IPS-18c (cell line): Measurements from ENCODE around the gene LTBP1.

Experiments used
- H3K4me3 ChIP-seq: 2 replicates; pipeline ENCODE4 v1.7.0; 2013; ENCODE audit warnings: low read depth, mild to moderate bottlenecking, low read length, moderate library complexity; ENCODE audit not compliant: insufficient read depth
- H3K9me3 ChIP-seq: one replicate; pipeline ENCODE4 v1.6.1; 2013; ENCODE audit warnings: mild to moderate bottlenecking, low read length, moderate library complexity; ENCODE audit not compliant: control insufficient read depth, insufficient read depth

Gene LTBP1

GRCh38 chr2:33104726-33105125 lies 158.0 kb downstream of the LTBP1 start:
- Histone ChIP-seq H3K4me3 (no peak overlapping the region), H3K9me3 (no peaks in the 10 kb centered on the region)

- H3K4me3 ChIP-seq, result no peak overlapping the region
- no peaks in the 10 kb centered on the region for H3K9me3 ChIP-seq
These were observed 159.4 kb downstream of the LTBP1 start for GRCh38 chr2:33106115-33106514.

GRCh38 chr2:33107690-33108482 lies 161.1 kb downstream of the LTBP1 start:
- Histone ChIP-seq H3K9me3 (no peaks in the 10 kb centered on the region), H3K4me3 (no peak overlapping the region)

- no peak overlapping the region for H3K4me3 ChIP-seq
- no peaks in the 10 kb centered on the region for H3K9me3 ChIP-seq
These were observed 162.0 kb downstream of the LTBP1 start for GRCh38 chr2:33108483-33109443.

- H3K4me3 ChIP-seq, result no peak overlapping the region
- H3K9me3 ChIP-seq, result no peaks in the 10 kb centered on the region
These were observed 163.7 kb downstream of the LTBP1 start for GRCh38 chr2:33110461-33110860.

GRCh38 chr2:33111002-33111446 lies 164.3 kb downstream of the LTBP1 start:
- H3K9me3 ChIP-seq, result no peaks in the 10 kb centered on the region
- H3K4me3 ChIP-seq, result no peak overlapping the region

GRCh38 chr2:33115196-33115595 lies 168.4 kb downstream of the LTBP1 start:
- no peak overlapping the region for H3K4me3 ChIP-seq
- no peaks in the 10 kb centered on the region for H3K9me3 ChIP-seq

- no peaks in the 10 kb centered on the region for H3K9me3 ChIP-seq
- H3K4me3 ChIP-seq, result no peak overlapping the region
These were observed 169.0 kb downstream of the LTBP1 start for GRCh38 chr2:33115728-33116127.

GRCh38 chr2:33116799-33117198 lies 170.0 kb downstream of the LTBP1 start:
- Histone ChIP-seq H3K4me3 (no peak overlapping the region), H3K9me3 (no peaks in the 10 kb centered on the region)

GRCh38 chr2:33118651-33119050 lies 171.9 kb downstream of the LTBP1 start:
- H3K9me3 ChIP-seq, result no peaks in the 10 kb centered on the region

GRCh38 chr2:33121416-33121815 lies 174.7 kb downstream of the LTBP1 start:
- no peaks in the 10 kb centered on the region for H3K9me3 ChIP-seq
- no peak overlapping the region for H3K4me3 ChIP-seq

More at GRCh38 chr2:33118651-33119050, 171.9 kb downstream of the LTBP1 start:
- H3K4me3 ChIP-seq, result no peak overlapping the region

GRCh38 chr2:33121925-33122324 lies 175.2 kb downstream of the LTBP1 start:
- H3K9me3 ChIP-seq, result no peaks in the 10 kb centered on the region
- H3K4me3 ChIP-seq, result no peak overlapping the region

GRCh38 chr2:33122726-33123125 lies 176.0 kb downstream of the LTBP1 start:
- H3K9me3 ChIP-seq, result no peaks in the 10 kb centered on the region
- H3K4me3 ChIP-seq, result no peak overlapping the region

GRCh38 chr2:33123216-33123615 lies 176.5 kb downstream of the LTBP1 start:
- H3K9me3 ChIP-seq, result no peaks in the 10 kb centered on the region
- H3K4me3 ChIP-seq, result no peak overlapping the region

GRCh38 chr2:33126552-33126951 lies 179.8 kb downstream of the LTBP1 start:
- Histone ChIP-seq H3K9me3 (no peaks in the 10 kb centered on the region), H3K4me3 (no peak overlapping the region)

GRCh38 chr2:33126958-33127357 lies 180.2 kb downstream of the LTBP1 start:
- Histone ChIP-seq H3K9me3 (no peaks in the 10 kb centered on the region), H3K4me3 (no peak overlapping the region)

GRCh38 chr2:33129263-33130053 lies 182.7 kb downstream of the LTBP1 start:
- Histone ChIP-seq H3K4me3 (no peak overlapping the region), H3K9me3 (no peaks in the 10 kb centered on the region)
